Stimulated activated CD8-positive, alpha-beta memory T cell treated with anti-CD3 and anti-CD28 coated beads, Interleukin-15, amount 100 ng/mL, for 1 hour (primary cell): Measurements from ENCODE around the gene MTSS2.

Experiments used
- DNase-seq: peaks from one replicate; pipeline ENCODE4 v3.0.0-alpha.2; 2020; ENCODE audit warnings: low read depth

The MTSS2 gene

GRCh38 chr16:70670175-70670574, 15.7 kb downstream of the MTSS2 start:
- DNase-seq, result no peak

- no peak for DNase-seq
Observed at GRCh38 chr16:70665806-70666735, 19.8 kb downstream of the MTSS2 start.

- no peak for DNase-seq
Observed at GRCh38 chr16:70665113-70665694, 20.6 kb downstream of the MTSS2 start.

- no peak for DNase-seq
Observed at GRCh38 chr16:70664325-70665112, 21.3 kb downstream of the MTSS2 start.

GRCh38 chr16:70663524-70664324, 22.1 kb downstream of the MTSS2 start:
- no peak for DNase-seq

- no peak for DNase-seq
Observed at GRCh38 chr16:70662991-70663523, 22.8 kb downstream of the MTSS2 start.

- no peak for DNase-seq
Observed at GRCh38 chr16:70661918-70662641, 23.8 kb downstream of the MTSS2 start.

- no peak for DNase-seq
Observed at GRCh38 chr16:70661534-70661917, 24.3 kb downstream of the MTSS2 start.

- no peak for DNase-seq
Observed at GRCh38 chr16:70660672-70661350, 25.0 kb downstream of the MTSS2 start.

GRCh38 chr16:70659953-70660671, 25.7 kb downstream of the MTSS2 start:
- DNase-seq, result no peak

GRCh38 chr16:70659546-70659945, 26.3 kb downstream of the MTSS2 start:
- no peak for DNase-seq

GRCh38 chr16:70658921-70659320, 26.9 kb downstream of the MTSS2 start:
- no peak for DNase-seq

- no peak for DNase-seq
Observed at GRCh38 chr16:70657956-70658355, 27.9 kb downstream of the MTSS2 start.

- no peak for DNase-seq
Observed at GRCh38 chr16:70656712-70657263, 29.1 kb downstream of the MTSS2 start.

GRCh38 chr16:70656065-70656711, 29.7 kb downstream of the MTSS2 start:
- DNase-seq, result no peak

GRCh38 chr16:70653809-70654771, 31.8 kb downstream of the MTSS2 start:
- peak; percentile 72 for DNase-seq

- no peak for DNase-seq
Observed at GRCh38 chr16:70653406-70653805, 32.4 kb downstream of the MTSS2 start.

GRCh38 chr16:70652322-70652721, 33.5 kb downstream of the MTSS2 start:
- no peak for DNase-seq
